GM12892 (cell line): ENCODE results near the gene ST3GAL3.

Source experiments
- POLR2A ChIP-seq: IDR thresholded peaks from 2 replicates; pipeline ENCODE4 v1.6.1; 2011; ENCODE audit warnings: low read depth, low read length, control low read depth
- TAF1 ChIP-seq: IDR thresholded peaks from 2 replicates; pipeline ENCODE4 v1.6.1; 2011; ENCODE audit warnings: low read depth, mild to moderate bottlenecking, control low read depth, low read length, borderline replicate concordance

GRCh38 chr1:43731867-43732531, 24.7 kb downstream of the ST3GAL3 start:
- TF ChIP-seq POLR2A, result no peak
- TF ChIP-seq TAF1, result no peak
